ENCODE measurements around the gene CD163.

- TF ChIP-seq POLR2A (IDR thresholded peaks at IDR 0.05) (no peak), CTCF (IDR thresholded peaks at IDR 0.05) (peak; percentile 63 to 77 (median 67))
These were observed 43.0 kb downstream of the CD163 start for GRCh38 chr12:7460375-7461259.

Data from testis (tissue), 2 donors.